Measurements from ENCODE around the gene LHPP.

The LHPP gene, protein sequence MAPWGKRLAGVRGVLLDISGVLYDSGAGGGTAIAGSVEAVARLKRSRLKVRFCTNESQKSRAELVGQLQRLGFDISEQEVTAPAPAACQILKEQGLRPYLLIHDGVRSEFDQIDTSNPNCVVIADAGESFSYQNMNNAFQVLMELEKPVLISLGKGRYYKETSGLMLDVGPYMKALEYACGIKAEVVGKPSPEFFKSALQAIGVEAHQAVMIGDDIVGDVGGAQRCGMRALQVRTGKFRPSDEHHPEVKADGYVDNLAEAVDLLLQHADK

DNA sequence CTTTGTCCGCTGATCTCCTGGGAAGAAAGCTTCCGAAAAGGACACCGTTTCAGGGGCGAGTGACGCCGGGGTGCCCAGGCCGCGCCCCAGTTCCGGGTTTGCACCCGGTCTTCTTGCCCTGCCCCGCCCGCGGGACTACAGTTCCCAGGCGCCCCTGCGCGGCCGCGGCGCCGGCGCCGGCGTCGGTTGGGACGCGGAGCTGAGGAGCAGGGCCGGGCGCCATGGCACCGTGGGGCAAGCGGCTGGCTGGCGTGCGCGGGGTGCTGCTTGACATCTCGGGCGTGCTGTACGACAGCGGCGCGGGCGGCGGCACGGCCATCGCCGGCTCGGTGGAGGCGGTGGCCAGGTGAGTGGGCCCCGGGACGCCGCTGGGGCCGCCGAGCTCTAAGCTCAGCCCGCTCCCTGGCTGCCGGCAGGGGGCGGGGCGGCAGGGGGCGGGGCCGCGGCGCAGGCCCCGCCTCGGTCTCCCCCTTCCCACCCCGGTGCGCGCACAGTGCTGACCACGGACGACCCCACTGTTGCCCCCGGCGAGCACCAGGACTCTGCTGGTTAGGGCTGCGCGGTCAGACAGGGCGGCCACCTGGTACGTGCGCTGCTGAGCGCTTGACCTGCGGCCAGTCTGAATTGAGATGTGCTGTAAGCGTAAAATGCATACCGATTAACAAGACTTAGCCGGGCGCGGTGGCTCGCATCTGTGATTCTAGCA lies at the start of gene LHPP:
Gene LHPP (plus strand): TSS at position 182 of the 706 bp plus-strand sequence. CDS start 40 bp downstream, at position 222.
- peak within 1 kb of the TSS; percentile 70 for H3K4me3 ChIP-seq (ENCODE audit: low read length)
- H3K9ac ChIP-seq (ENCODE audit: low read length) = peak within 1 kb of the TSS; percentile 21

DNA sequence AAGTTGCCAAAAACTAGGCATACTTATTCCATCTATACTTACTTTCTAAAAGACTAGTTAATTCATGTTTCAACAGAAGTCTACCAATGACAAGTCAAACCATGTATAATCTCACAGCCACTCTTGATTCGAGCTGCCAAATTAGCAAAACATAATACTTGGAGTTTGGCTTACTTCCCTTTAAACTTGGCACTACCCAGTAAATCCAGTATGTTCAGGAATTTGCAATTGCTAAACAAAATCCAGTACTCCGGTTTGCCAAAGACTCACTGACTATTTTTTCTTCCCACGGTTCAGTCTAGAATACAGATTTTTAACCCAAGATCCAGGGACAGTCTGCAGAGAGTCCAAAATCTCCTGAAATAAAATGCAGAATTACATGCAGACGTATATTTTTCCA lies 47.5 kb upstream of the LHPP start:
- Histone ChIP-seq H3K9ac (ENCODE audit: low read length) (no peak overlapping the region), H3K9me3 (ENCODE audit: control insufficient read depth, low read depth, low read length) (no peaks in the 10 kb centered on the region), H3K27ac (ENCODE audit: low read length) (no peak overlapping the region), H3K36me3 (ENCODE audit: control insufficient read depth, low read depth, low read length) (peaks cover 10% of the 10 kb centered on the region), H3K4me3 (ENCODE audit: low read length) (no peak overlapping the region), H3K4me1 (ENCODE audit: control insufficient read depth, low read depth, low read length) (peaks cover 4% of the 10 kb centered on the region), H3K27me3 (ENCODE audit: control insufficient read depth, insufficient read depth, low read length) (no peaks in the 10 kb centered on the region)

More for the DNA sequence above, at the start of gene LHPP:
- H3K4me1 ChIP-seq (ENCODE audit: control insufficient read depth, low read depth, low read length) = peaks cover 29% of the 10 kb centered on the region
- H3K27me3 ChIP-seq (ENCODE audit: control insufficient read depth, insufficient read depth, low read length) = no peaks in the 10 kb centered on the region
- no peaks in the 10 kb centered on the region for H3K9me3 ChIP-seq (ENCODE audit: control insufficient read depth, low read depth, low read length)
- H3K36me3 ChIP-seq (ENCODE audit: control insufficient read depth, low read depth, low read length) = no peaks in the 10 kb centered on the region
- H3K27ac ChIP-seq (ENCODE audit: low read length) = no peak within 1 kb of the TSS

DNA sequence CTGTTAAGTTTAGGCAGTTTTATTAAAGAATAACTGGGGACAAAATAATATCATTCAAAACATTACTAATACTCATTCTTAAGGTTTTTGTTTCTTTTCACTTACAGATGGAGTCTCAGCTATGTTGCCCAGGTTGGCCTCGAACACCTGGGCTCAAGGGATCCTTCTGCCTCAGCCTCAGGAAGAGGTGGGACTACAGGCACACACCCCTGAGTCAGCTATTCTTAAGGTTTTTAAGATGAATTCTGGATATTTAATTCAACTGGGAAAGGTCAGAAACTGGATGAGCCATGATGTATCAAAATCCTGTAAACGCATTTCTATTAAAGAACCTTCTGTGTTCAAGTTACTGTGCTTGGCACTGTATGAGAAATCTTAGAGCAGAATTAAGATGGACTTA lies 46.4 kb upstream of the LHPP start:
- Histone ChIP-seq H3K36me3 (ENCODE audit: control insufficient read depth, low read depth, low read length) (peaks cover 4% of the 10 kb centered on the region), H3K27ac (ENCODE audit: low read length) (no peak overlapping the region), H3K9ac (ENCODE audit: low read length) (no peak overlapping the region), H3K27me3 (ENCODE audit: control insufficient read depth, insufficient read depth, low read length) (peaks cover 2% of the 10 kb centered on the region), H3K4me1 (ENCODE audit: control insufficient read depth, low read depth, low read length) (peaks cover 7% of the 10 kb centered on the region), H3K9me3 (ENCODE audit: control insufficient read depth, low read depth, low read length) (no peaks in the 10 kb centered on the region), H3K4me3 (ENCODE audit: low read length) (no peak overlapping the region)

DNA sequence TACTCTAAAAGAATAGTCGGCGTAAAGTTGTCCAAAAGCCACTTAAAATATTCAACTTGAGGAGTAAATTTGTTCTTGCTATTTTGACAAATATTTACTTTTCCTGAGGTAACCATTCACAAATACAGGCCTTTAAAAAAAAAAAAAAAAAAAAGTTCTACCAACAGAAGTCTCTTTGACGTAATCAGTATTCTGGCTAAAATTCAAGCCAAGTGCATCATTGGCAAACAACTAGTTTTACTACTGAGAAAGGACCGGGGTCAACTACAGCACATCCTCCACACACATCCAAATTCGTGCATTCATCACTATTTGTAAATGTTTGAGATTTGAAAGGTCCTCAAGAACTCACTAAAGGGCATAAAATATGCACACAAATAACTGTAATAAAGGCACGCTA lies 44.9 kb upstream of the LHPP start:
- H3K9ac ChIP-seq (ENCODE audit: low read length) = no peak overlapping the region
- no peak overlapping the region for H3K4me3 ChIP-seq (ENCODE audit: low read length)
- peaks cover 7% of the 10 kb centered on the region for H3K4me1 ChIP-seq (ENCODE audit: control insufficient read depth, low read depth, low read length)
- no peak overlapping the region for H3K27ac ChIP-seq (ENCODE audit: low read length)
- H3K9me3 ChIP-seq (ENCODE audit: control insufficient read depth, low read depth, low read length) = no peaks in the 10 kb centered on the region
- peaks cover 10% of the 10 kb centered on the region for H3K27me3 ChIP-seq (ENCODE audit: control insufficient read depth, insufficient read depth, low read length)
- H3K36me3 ChIP-seq (ENCODE audit: control insufficient read depth, low read depth, low read length) = no peaks in the 10 kb centered on the region

DNA sequence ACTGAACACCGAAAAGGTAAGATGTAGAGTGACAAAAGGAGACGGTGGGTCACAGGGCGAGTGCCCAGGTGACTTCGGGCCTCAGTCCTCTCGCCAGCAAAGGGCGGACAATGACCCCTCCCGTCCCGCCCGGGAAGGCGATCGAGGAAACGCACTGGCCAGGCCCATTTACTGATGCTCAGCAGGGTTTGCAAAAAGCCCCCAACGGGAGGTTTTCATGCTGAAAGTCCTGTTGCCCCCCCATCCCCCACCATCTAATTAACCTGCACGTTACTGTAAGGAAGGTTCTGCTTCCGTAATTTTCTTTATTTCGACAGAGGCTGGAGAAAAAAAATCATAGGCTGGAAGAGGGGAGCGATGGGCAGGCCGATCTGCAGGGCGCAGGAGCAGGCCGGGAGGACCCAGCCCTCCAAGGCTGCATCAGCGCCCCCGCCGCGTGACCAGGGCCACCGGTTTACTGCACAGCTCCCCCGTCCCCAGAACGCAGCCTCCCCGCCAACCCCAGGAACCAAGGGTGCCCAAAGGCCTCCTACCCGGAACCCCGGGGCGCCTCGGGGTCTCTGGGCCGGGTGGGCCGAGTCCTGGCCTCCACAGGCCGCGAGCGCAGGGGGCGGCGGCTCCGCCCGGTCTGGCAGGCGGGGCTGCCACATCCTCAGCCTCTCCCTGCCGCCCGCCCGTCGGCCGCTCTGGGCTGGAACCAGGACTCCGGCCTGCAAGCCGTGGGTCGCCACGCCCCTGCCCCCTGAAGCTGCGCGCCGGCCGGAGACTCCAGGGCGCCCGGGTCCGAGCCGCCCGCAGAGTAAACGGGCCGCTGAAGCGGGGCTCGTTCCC lies 43.5 kb upstream of the LHPP start:
- Histone ChIP-seq H3K27ac (ENCODE audit: low read length) (no peak overlapping the region), H3K4me1 (ENCODE audit: control insufficient read depth, low read depth, low read length) (peaks cover 7% of the 10 kb centered on the region), H3K4me3 (ENCODE audit: low read length) (peak overlapping the region; percentile 75), H3K27me3 (ENCODE audit: control insufficient read depth, insufficient read depth, low read length) (peaks cover 10% of the 10 kb centered on the region), H3K9ac (ENCODE audit: low read length) (peak overlapping the region; percentile 16), H3K9me3 (ENCODE audit: control insufficient read depth, low read depth, low read length) (no peaks in the 10 kb centered on the region), H3K36me3 (ENCODE audit: control insufficient read depth, low read depth, low read length) (no peaks in the 10 kb centered on the region)

DNA sequence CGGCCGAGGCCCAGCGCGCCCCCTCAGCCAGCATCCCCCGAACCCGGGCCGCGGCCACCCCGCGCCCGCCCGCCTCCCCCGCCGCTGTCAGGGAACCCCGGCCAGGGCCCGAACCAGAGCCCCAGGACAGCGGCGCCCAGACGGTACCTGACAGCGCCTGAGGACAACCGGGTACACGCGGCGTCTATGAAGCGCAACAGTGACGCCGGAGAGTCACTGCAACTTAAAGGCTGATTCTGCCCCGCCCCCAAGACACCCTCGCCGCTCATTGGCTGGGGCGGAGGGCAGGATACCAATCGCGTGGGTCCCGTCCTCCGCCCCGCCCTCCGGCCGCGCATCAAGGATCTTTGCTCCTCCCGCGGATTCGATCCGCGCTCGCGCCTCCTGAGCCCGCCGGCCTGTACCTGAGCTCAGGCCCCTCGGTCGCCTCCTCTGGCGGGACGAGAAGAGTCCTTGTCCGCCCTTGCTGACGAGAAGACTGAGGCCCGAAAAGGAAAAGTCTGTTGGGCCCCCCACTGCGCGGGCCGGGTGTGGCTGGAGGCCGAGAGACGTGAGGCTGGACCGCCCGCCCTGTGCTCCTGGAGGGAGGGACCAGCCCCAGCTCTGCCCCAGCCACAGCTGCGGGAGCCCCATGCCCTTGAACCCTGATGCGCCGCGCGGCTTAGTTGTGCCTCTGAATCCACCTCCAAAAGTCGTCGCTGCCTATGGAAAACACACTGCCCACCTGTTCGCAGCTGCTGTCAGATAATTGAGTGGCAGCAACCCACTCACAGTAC lies 42.7 kb upstream of the LHPP start, which contains the start of gene OAT:
Gene OAT (minus strand): TSS at position 198 of the 776 bp plus-strand sequence. CDS start 6,752 bp downstream, outside the sequence.
- Histone ChIP-seq H3K9me3 (ENCODE audit: control insufficient read depth, low read depth, low read length) (no peaks in the 10 kb centered on the region), H3K36me3 (ENCODE audit: control insufficient read depth, low read depth, low read length) (no peaks in the 10 kb centered on the region), H3K27ac (ENCODE audit: low read length) (no peak within 1 kb of the TSS), H3K4me3 (ENCODE audit: low read length) (peak within 1 kb of the TSS; percentile 75), H3K4me1 (ENCODE audit: control insufficient read depth, low read depth, low read length) (peaks cover 7% of the 10 kb centered on the region), H3K27me3 (ENCODE audit: control insufficient read depth, insufficient read depth, low read length) (peaks cover 10% of the 10 kb centered on the region), H3K9ac (ENCODE audit: low read length) (peak within 1 kb of the TSS; percentile 16)

- H3K27ac ChIP-seq (ENCODE audit: low read length) = no peak overlapping the region
- H3K27me3 ChIP-seq (ENCODE audit: control insufficient read depth, insufficient read depth, low read length) = peaks cover 10% of the 10 kb centered on the region
- H3K4me3 ChIP-seq (ENCODE audit: low read length) = peak overlapping the region; percentile 48
- H3K9ac ChIP-seq (ENCODE audit: low read length) = no peak overlapping the region
- no peaks in the 10 kb centered on the region for H3K36me3 ChIP-seq (ENCODE audit: control insufficient read depth, low read depth, low read length)
- peaks cover 7% of the 10 kb centered on the region for H3K4me1 ChIP-seq (ENCODE audit: control insufficient read depth, low read depth, low read length)
- no peaks in the 10 kb centered on the region for H3K9me3 ChIP-seq (ENCODE audit: control insufficient read depth, low read depth, low read length)
These were observed 42.0 kb upstream of the LHPP start for GRCh38 chr10:124419635-124420034.

DNA sequence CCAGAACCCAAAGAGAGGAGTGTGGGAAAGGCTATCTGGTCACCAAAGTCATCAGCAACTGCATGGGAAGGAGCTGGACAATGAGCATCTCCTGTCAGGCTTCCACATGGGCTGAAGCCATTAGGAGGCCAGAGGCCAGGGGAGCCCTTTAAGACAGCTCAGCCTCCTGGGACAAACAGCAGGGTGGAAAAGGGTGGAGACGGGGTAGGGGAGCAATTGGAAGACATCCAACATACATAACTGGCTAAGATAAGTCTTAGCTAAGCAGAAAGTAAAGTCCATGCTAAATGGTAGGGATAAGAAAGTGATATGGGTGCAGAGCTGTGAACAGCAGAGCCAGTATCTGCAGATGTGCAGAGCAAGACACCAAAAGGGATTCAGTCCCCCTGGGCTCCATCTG lies 41.4 kb upstream of the LHPP start:
- Histone ChIP-seq H3K27me3 (ENCODE audit: control insufficient read depth, insufficient read depth, low read length) (peaks cover 10% of the 10 kb centered on the region), H3K9ac (ENCODE audit: low read length) (no peak overlapping the region), H3K9me3 (ENCODE audit: control insufficient read depth, low read depth, low read length) (no peaks in the 10 kb centered on the region), H3K4me3 (ENCODE audit: low read length) (no peak overlapping the region), H3K27ac (ENCODE audit: low read length) (no peak overlapping the region), H3K4me1 (ENCODE audit: control insufficient read depth, low read depth, low read length) (peaks cover 7% of the 10 kb centered on the region), H3K36me3 (ENCODE audit: control insufficient read depth, low read depth, low read length) (no peaks in the 10 kb centered on the region)

DNA sequence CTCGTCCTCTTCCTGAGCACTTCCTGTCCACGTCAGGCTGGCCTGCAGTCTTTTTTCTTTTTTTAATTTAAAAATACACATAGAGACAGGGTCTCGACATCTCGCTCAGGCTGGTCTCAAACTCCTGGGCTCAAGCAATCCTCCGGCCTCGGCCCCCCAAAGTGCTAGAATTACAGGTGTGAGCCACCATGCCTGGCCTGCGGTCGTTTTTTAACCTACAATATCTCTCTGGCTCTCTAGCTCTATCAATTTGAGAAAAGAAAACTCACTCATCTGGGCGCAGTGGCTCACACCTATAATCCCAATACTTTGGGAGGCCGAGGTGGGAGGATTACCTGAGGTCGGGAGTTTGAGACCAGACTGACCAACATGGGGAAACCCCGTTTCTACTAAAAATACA lies 38.9 kb upstream of the LHPP start:
- no peaks in the 10 kb centered on the region for H3K9me3 ChIP-seq (ENCODE audit: control insufficient read depth, low read depth, low read length)
- H3K4me1 ChIP-seq (ENCODE audit: control insufficient read depth, low read depth, low read length) = peaks cover 5% of the 10 kb centered on the region
- no peaks in the 10 kb centered on the region for H3K36me3 ChIP-seq (ENCODE audit: control insufficient read depth, low read depth, low read length)
- H3K27me3 ChIP-seq (ENCODE audit: control insufficient read depth, insufficient read depth, low read length) = peaks cover 10% of the 10 kb centered on the region
- no peak overlapping the region for H3K4me3 ChIP-seq (ENCODE audit: low read length)
- H3K9ac ChIP-seq (ENCODE audit: low read length) = no peak overlapping the region
- no peak overlapping the region for H3K27ac ChIP-seq (ENCODE audit: low read length)

GRCh38 chr10:124423813-124424212 lies 37.8 kb upstream of the LHPP start:
- H3K9me3 ChIP-seq (ENCODE audit: control insufficient read depth, low read depth, low read length) = no peaks in the 10 kb centered on the region
- no peak overlapping the region for H3K9ac ChIP-seq (ENCODE audit: low read length)
- peaks cover 3% of the 10 kb centered on the region for H3K4me1 ChIP-seq (ENCODE audit: control insufficient read depth, low read depth, low read length)
- H3K27me3 ChIP-seq (ENCODE audit: control insufficient read depth, insufficient read depth, low read length) = peaks cover 10% of the 10 kb centered on the region
- no peaks in the 10 kb centered on the region for H3K36me3 ChIP-seq (ENCODE audit: control insufficient read depth, low read depth, low read length)
- H3K27ac ChIP-seq (ENCODE audit: low read length) = no peak overlapping the region
- no peak overlapping the region for H3K4me3 ChIP-seq (ENCODE audit: low read length)
